Posterior vena cava (tissue), 2 donors: ENCODE data around the gene SLC46A1. TPM values are rescaled to one million over a fixed set of nuclear protein-coding genes. Genes with fewer than 3 reads are reported as not detected.
A peak's percentile ranks its signal among the peaks of the same experiment; 100 is the strongest.

Experiments
- DNase-seq: peaks from one replicate; pipeline ENCODE4 v3.0.0-alpha.2; 2020; ENCODE audit warnings: low spot score
- intact Hi-C, 2 donors: fragments of 100-400 bp; cut with DNase I; formaldehyde crosslinking; loops; one replicate each; pipeline versions ENCODE4 v1.14.1 to v1.14.2; 2022 to 2023
- total RNA-seq, 2 donors: library from RNA; stranded (reverse); fragmentation: NEBNext Ultra II Directional; extraction: Animal tissue kit (Norgen Biotek cat#: 25700); gene quantifications; one replicate each; pipeline ENCODE4 v1.2.1, GENCODE V29; 2021
- donor health status: DM: yes; HTN: yes; CAD: no.
- donor health status: DM: yes; HTN: yes; CAD: no.

Gene SLC46A1
- total RNA-seq, 2 donors from 2014 or later: 6.0 to 10.6 TPM

DNA sequence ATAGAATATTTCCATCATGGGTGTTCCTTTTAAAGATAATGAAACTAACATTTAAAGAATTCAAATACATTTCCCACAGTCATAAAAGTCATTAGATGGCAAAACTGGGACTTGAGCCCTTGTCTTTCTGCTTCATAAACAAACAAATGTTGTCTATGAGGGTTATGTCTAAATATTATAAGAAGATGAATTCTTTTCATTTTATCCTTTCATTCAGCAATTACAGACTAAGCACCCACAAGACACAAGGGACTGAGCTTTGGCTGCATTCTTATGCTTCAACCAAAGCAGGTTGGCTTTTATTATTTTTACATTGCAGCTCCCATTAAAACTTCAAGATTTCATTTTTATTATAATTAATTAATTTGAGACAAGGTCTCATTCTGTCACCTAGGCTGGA, 19.6 kb downstream of the SLC46A1 start:
- no peak for DNase-seq
- intact Hi-C loops: no loop called here

- peak; percentile 74 for DNase-seq
- intact Hi-C loops: no loop called here
These were observed 20.6 kb downstream of the SLC46A1 start for GRCh38 chr17:28385406-28385805.

DNA sequence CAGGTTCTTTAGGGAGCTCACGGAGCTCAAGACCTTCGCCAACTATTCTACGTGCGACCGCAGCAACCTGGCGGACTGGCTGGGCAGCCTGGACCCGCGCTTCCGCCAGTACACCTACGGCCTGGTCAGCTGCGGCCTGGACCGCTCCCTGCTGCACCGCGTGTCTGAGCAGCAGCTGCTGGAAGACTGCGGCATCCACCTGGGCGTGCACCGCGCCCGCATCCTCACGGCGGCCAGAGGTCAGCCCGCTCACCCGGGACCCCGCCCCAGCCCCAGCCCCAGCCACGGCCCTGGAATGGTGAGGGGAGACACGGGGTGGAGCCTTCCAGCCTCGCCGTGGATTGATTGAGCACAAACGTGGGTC, 21.0 kb downstream of the SLC46A1 start:
- DNase-seq: peak; percentile 71

GRCh38 chr17:28384281-28385036, 21.6 kb downstream of the SLC46A1 start:
- DNase-seq: peak; percentile 86
- intact Hi-C loops: no loop called here

More for the DNA sequence above, 21.0 kb downstream of the SLC46A1 start:
- intact Hi-C loops: no loop called here

DNA sequence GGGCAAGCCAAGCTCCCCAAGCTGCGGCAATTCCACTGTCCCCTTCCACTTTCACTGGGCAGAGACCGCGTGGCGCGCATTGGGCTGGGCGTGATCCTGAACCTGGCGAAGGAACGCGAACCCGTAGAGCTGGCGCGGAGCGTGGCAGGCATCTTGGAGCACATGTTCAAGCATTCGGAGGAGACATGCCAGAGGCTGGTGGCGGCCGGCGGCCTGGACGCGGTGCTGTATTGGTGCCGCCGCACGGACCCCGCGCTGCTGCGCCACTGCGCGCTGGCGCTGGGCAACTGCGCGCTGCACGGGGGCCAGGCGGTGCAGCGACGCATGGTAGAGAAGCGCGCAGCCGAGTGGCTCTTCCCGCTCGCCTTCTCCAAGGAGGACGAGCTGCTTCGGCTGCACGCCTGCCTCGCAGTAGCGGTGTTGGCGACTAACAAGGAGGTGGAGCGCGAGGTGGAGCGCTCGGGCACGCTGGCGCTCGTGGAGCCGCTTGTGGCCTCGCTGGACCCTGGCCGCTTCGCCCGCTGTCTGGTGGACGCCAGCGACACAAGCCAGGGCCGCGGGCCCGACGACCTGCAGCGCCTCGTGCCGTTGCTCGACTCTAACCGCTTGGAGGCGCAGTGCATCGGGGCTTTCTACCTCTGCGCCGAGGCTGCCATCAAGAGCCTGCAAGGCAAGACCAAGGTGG, 24.7 kb downstream of the SLC46A1 start:
- intact Hi-C loops: no loop called here
- DNase-seq: peak; percentile 82

GRCh38 chr17:28379814-28380801, 25.9 kb downstream of the SLC46A1 start:
- intact Hi-C loops: loop anchor here in 1 of 2 donors (2.0 kb wide), 1 partner anchor 15 kb away; the partner anchor contains the start of gene SEBOX
- DNase-seq: peak; percentile 54

DNA sequence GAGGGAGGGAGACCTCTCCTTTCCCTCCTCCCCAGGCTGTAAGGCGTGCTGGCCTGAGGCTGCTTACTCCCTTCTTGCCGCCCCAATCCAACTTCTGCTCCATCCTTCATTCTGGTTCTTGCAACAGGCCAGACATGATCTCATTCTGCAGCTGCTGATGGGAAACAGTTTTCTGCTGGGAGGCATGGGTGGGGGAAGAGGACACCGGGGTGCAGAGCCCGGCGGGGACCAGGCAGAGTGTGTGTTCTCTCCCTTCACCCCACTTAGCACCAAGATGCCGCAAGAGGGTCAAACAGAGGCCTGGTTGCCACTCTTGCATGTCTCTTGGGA, 33.1 kb downstream of the SLC46A1 start:
- intact Hi-C loops: no loop called here
- DNase-seq: peak; percentile 42

DNA sequence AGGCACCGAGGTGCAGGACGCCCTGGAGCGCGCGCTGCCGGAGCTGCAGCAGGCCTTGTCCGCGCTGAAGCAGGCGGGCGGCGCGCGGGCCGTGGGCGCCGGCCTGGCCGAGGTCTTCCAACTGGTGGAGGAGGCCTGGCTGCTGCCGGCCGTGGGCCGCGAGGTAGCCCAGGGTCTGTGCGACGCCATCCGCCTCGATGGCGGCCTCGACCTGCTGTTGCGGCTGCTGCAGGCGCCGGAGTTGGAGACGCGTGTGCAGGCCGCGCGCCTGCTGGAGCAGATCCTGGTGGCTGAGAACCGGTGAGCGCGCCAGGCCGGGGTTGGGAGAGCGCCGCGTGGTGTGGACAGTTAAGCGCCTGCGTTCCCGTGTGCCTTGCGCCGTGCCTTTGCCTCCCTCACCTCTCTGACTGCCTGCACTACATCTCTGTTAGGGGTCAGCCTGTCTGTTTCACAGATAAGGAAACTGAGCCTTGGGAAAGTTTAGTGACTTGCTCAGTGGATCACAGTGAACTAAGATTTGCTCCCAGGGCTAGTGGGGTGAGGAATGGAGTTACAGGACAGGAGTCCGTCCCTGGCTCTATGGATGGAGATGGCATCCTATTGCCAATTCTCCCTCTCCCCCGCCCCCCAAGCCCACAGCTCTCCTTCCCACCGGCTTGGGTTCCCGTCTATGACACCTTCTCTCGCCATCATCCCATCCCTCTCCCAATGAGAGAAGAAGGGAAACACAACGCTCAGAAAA, 33.6 kb downstream of the SLC46A1 start:
- DNase-seq: peak; percentile 85
- intact Hi-C loops: no loop called here

- intact Hi-C loops: no loop called here
- peak; percentile 95 for DNase-seq
These were observed 34.5 kb downstream of the SLC46A1 start, which contains the start of gene SARM1 for GRCh38 chr17:28371245-28372202. Gene SARM1 (plus strand): TSS chr17:28371694. CDS start chr17:28372033, 339 bp downstream.

DNA sequence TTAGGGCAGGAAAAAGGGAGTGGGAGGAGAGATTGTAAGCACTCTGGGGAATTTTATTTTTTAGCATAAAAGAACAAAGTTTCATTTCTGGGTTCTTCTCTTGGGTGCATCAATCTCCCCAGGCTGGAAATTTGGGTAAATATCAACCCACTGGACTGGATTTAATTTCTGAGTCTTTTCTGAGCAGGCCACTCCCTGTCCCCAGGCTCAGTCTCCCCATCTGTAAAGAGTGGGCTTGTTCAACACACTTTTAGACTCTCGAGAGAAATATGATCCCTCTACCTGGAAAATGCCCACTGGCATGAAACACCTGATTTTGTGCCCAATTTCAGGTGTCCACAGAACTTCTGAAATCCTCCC, 35.3 kb downstream of the SLC46A1 start:
- intact Hi-C loops: no loop called here
- DNase-seq: peak; percentile 8

DNA sequence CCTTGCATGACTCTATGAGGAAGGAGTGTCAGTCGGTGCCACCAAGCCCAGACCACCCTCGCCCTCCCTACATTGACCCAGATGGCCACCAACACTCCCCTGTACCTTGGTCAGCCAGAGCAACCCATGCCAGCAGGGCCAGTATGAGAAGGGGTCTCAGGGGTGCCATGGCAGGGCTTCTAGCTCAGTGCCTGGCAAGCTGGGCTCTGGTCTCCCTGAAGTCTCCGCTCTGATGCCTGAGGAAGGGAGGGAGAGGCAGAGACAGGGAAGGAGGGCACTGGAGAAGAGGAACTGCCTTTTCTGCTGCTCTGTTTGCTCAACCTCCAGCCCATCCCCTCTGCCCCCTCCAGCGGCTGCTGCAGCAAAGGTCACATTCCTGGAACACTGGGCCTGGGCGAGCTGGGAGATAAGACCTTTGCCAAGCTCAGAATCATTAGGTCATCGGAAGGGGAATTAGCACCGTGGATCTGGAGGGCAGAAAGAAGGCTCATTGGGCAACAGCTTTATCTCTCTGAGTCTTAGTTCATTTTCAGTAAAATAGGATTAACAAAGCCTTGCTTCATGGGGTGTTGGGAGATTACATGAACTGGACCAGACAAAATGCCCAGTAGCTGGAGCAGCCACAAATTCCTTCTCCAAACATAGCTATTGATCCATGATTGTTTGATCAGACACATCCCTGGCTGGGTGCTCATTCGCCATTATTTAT, 35.8 kb downstream of the SLC46A1 start, which contains the start of gene VTN:
TSS of gene VTN (minus strand) at position 273 of the 709 bp plus-strand sequence. CDS start at position 169, 104 bp downstream.
- intact Hi-C loops: no loop called here
- DNase-seq: peak; percentile 90

- DNase-seq: no peak
- intact Hi-C loops: no loop called here
These were observed 36.4 kb downstream of the SLC46A1 start for GRCh38 chr17:28369684-28370034.

DNA sequence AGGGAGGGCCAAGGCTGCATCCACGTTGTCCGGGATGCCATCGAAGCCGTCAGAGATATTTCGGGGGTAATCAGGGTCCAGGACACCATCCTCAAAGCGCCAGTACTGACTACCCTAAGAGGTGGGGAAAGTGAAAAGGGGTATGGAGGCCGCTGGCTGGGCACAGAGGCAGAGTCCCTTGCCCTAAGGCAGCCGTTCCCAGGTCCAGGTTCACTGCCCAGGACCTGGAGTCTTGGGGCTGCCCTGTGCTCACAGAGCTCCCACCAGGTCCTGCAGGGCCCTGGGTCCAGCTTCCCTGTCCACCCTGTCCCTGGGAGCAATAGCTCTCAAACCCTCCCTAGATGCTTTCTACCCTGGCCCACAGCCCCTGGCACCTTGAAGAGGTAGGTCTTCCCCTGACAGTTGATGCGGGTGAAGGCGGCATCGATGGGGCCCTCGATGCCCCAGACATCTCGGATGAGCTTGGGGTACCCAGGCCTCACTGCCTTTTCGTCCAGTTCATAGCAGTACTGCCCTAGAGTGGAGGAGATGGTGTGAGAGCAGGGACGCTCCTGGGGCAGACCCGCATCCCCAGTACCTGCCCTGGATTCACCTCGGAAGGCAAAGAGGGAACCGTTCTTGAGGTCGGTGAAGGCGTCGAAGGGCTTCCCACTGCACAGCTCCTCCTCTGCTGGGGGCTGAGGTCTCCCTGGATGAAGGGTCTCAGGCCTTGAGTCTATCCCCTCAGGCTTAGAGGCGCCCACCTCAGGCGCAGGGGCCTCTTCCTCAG, 36.9 kb downstream of the SLC46A1 start:
- DNase-seq: peak; percentile 70
- intact Hi-C loops: no loop called here

GRCh38 chr17:28368306-28368831, 37.6 kb downstream of the SLC46A1 start:
- intact Hi-C loops: no loop called here
- peak; percentile 56 for DNase-seq

GRCh38 chr17:28367641-28368305, 38.2 kb downstream of the SLC46A1 start:
- DNase-seq: peak; percentile 71
- intact Hi-C loops: no loop called here

GRCh38 chr17:28366605-28367004, 39.4 kb downstream of the SLC46A1 start:
- DNase-seq: no peak
- intact Hi-C loops: no loop called here
